Right ventricle myocardium inferior (tissue), 1 donor: ENCODE data around the gene NPPB. TPM values are rescaled to one million over a fixed set of nuclear protein-coding genes. Genes with fewer than 3 reads are reported as not detected.

Source experiments
- ATAC-seq: fragments of 200-7000 bp; cut with Tn5 transposase; one replicate; pipeline ENCODE4 v1.9.1; 2020; ENCODE audit warnings: mild to moderate bottlenecking, moderate library complexity
- DNase-seq: peaks from one replicate; pipeline ENCODE4 v3.0.0; 2021; ENCODE audit errors: missing footprints
- intact Hi-C: fragments of 100-400 bp; cut with DNase I; formaldehyde crosslinking; loops from one replicate; pipeline ENCODE4 v1.11.0; 2022
- total RNA-seq: library from RNA; stranded (reverse); fragmentation: NEBNext Ultra II Directional; extraction: Animal tissue kit (Norgen Biotek cat#: 25700); gene quantifications from one replicate; pipeline ENCODE4 v1.2.1, GENCODE V29; 2021
- donor health status: DM: no; HTN: yes; CAD: no; lungs with severe emphysema.

The NPPB gene
- total RNA-seq, 1 donor from 2014 or later, result 5.1 TPM

DNA sequence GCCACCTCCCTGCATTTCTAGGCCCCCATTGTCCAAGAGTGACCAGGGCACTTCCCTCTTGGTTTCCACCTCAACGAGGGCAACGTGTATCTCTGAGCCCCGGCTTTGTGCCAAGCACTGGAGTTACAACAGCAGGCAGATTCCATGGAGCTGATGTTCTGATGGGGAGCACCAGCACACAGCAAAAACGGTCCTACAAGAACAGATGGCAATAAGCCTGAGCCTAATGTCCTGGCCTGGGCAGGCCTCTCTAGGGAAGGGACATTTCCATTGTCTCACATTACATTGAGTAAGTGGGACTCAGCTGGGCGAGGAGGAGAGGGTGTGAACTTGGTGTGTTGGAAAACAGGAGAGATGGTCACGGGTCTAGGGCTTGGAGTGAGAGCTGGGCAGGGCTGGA lies 27.2 kb upstream of the NPPB start:
- no peak for DNase-seq
- intact Hi-C loops, result no loop called here

DNA sequence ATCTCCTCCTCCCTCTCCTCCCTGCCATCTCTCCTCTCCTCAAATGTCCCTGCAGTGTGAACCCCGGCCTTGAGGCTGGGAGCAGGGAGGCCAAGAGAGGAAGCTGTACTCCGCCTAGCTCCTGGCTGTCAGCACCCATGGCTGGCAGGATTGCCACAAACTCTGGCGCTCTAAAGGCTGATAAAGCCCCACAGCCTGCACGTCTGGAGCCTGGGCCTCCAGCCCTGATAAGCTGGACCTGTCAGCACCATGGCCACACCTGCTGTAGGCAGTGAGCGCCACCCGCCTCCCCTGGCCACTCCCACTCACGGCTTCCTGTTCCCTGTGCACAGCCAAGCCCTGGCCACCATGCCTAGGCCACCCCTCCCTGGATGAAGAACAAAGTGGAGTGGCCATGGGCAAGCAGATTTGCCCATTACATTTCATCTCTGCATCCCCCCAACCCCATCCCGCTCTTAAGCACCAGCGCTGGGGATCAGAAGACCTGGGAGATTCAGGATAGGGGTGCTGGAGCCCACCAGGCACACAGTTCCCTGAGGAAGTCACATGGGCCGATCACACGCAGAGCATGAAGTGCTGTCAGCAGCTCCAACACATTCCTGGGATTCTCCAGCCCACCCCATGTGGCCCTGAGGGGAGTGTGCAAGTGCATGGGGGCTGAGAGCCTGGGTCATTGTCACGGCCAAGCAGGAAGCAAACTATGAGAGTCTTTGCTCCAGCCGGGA lies 24.2 kb upstream of the NPPB start:
- intact Hi-C loops, result loop anchor here (1.0 to 5.0 kb wide), 2 partner anchors 9 to 91 kb away; no protein-coding TSS in a partner anchor
- ATAC-seq (peak; percentile 82), DNase-seq (peak; percentile 91)

More for the DNA sequence above, 27.2 kb upstream of the NPPB start:
- no peak for ATAC-seq

DNA sequence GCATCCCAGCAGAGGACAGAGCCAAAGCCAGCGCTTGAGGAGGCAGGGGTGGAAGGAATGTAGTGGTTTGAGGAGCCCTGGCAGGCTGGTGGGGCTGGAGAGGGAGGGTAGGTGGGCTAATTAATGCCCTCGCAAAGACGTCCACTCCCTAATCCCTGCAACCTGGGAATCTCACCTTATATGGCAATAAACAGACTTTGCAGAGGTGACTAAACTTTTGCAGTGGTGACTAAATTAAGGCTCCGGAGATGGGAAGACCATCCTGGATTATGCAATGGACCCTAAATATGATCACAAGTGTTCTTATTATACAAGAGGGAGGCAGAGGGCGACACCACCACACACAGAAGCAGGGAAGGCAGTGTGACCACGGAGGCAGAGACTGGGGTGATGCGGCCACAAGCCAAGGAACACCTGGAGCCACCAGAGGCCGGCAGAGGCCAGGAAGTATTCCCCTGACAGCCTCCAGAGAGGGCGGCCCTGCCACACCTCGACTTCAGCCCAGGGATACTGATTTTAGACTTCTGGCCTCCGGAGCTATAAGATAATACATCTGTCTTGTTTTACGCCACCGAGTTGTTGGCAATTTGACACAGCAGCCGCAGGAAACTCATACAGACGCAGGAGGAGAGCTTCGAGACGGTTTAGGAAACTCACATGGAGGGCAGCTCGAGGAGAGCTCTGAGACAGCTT lies 23.1 kb upstream of the NPPB start:
- DNase-seq (no peak), ATAC-seq (no peak)
- intact Hi-C loops, result loop anchor here (1.0 to 5.0 kb wide), 2 partner anchors 8 to 90 kb away; no protein-coding TSS in a partner anchor

DNA sequence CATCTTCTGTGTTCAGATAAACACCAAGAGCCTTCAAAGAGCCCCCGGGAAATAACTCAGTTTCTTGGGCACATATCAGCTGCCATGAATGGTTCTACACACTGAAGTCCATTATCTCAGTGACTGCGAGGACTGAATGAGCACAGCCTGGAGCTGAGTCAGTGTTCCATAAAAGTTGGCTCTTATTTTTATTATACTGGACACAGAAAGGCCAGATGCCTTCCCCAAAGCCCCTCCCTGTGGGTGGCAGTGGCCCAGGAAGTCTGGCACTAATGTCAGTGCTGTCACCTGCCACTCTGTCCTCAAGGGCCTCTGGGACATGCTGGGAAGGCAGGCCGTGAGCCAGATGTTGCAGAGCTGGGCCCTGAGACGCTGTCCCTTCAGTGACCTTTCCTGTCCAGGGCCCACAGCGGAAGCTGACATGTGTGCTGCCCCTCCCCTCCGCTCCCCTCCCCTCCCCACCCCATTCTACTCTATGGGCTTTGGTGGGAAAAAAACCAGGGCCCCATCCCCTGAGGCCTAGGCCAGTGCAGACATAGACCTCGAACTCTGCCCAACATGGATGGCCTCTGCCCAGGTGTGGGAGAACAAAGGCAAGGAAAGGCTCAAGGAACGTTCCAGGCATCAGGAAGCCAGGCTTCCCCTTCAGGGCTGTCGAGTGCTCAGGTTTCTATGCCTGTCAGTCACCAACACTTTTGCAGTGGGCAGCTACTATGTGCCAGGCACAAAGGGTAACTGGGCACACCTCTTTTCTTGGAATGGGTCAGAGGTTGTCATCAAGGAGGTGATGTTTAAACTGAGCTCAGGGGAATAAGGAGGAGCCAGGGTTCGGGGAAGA lies 22.4 kb upstream of the NPPB start:
- intact Hi-C loops, result loop anchor here (5.0 kb wide), 1 partner anchor 89 kb away; no protein-coding TSS in a partner anchor
- ATAC-seq, result peak; percentile 86
- DNase-seq, result peak; percentile 91

DNA sequence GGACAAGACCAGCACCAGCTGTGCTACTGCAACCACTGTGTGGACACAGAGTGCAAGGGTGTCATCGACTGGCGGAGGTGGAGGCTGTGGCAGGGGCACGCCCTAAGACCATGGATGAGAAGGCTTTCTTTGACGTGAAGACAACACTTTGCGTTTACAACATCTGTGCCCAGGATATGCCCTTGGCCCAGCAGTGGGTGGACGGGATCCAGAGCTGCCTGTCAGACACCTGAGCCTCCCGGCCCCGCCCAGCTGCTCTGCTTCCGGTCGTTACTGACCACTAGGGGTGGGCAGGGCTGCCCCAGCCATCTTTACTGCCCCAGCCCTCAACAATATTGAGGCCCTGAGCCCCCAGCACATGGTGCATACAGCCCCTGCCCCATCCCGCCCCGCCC lies 21.4 kb upstream of the NPPB start:
- intact Hi-C loops, result loop anchor here (5.0 kb wide), 1 partner anchor 88 kb away; no protein-coding TSS in a partner anchor
- ATAC-seq, result no peak
- no peak for DNase-seq

DNA sequence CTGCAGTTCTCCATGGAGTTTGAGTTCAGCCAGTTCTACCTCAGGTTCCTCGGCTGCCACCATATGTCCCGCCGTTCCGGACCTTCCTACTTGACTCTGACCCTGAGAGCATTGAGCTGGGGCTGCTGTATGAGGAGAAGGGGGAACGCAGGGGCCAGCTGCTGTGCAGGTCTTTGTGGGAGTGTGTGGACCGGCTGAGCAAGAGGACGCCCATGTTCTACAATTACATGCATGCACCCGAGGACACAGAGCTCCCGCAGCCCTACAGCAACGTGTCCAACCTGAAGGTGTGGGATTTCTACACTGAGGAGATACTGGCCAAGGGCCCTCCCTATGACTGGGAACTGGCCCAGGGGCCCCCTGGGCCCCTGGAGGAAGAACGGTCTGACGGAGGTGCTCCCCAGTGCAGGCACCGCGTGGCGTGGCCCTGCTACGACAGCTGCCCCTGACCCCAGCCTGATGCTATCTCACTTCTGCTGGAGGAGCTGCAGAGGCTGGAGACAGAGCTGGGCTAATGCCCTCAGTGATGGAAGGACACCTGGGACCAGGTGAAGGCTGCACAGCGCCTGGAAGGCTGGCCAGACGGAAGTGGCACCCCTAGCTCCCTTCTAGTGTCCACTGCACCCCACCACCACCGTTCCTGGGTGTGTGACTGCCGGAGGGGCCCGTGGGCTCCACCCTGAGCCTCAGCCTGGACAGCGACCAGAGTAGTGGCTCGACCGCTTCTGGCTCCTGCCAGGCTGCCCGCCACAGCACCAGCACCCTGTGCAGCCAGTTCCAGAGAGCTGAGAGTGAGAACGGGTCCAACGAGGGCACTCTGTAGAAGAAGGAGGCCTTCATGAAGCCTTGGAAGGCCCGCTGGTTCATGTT lies 20.8 kb upstream of the NPPB start:
- DNase-seq (no peak), ATAC-seq (no peak)
- intact Hi-C loops, result loop anchor here (5.0 kb wide), 1 partner anchor 87 kb away; no protein-coding TSS in a partner anchor

DNA sequence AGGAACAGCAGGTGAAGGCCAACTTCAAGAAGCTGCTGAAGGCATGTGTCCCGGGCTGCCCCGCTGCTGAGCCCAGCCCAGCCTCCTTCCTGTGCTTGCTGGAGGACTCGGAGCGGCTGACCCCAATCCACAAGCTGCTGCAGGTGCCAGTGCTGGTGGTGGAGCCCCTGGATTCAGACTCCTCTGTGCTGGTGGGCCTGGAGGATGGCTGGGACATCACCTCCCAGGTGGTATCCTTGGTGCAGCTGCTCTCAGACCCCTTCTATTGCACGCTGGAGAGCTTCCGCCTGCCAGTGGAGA lies 20.1 kb upstream of the NPPB start:
- intact Hi-C loops, result no loop called here
- no peak for DNase-seq
- no peak for ATAC-seq

DNA sequence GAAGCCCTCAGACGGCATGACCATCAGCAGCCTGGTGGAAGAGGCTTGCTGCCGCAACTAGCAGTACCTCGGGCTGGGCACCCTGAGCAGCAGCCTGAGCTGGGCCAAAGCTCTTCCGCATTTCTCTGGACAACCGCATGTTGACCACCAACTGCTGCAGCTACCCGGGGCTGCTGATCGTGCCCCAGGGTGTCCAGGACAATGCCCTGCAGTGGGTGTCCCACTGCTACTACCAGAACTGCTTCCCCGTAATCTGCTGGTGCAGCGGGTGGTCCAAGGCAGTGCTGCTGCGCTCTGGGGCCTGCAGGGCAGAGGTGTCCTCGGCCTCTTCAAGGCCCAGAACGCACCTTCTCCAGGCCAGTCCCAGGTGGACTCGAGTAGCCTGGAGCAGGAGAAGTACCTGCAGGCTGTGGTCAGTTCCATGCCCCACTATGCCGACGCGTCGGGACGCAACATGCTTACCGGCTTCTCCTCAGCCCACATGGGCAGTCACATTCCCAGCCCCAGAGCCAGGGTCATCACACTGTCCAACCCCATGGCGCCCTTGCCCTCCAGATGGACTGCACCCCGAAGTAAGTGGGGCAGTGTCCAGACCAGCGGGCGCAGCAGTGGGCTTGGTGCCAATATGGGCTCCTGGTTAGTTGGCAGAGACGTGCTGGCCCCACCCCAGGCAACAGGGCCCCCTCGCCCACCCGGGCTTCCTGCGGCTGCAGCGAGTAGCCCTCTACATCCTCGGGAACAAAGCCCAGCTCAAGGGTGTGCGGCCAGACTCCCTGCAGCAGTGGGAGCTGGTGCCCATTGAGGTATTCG lies 19.5 kb upstream of the NPPB start:
- intact Hi-C loops, result no loop called here
- DNase-seq (no peak), ATAC-seq (no peak)

DNA sequence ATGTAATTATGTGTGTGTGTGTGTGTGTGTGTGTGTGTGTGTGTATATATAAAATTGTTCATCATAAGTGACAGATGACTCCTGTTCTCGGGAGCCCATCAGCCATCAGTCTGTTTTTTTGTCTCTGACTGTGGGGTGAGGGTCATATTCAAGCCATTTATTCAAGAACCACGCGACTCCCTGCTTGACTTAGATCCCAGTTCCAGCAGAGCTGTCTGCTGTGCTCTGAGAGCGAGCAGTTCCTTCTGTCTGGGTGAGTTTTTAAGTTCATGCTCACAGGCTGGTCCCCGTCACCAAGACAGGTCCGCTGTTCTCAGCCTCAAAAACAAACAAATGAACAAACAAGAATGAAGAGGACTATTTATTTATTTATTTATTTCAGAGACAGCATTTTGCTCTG lies 18.3 kb upstream of the NPPB start:
- DNase-seq, result no peak
- intact Hi-C loops, result no loop called here
- ATAC-seq, result no peak

DNA sequence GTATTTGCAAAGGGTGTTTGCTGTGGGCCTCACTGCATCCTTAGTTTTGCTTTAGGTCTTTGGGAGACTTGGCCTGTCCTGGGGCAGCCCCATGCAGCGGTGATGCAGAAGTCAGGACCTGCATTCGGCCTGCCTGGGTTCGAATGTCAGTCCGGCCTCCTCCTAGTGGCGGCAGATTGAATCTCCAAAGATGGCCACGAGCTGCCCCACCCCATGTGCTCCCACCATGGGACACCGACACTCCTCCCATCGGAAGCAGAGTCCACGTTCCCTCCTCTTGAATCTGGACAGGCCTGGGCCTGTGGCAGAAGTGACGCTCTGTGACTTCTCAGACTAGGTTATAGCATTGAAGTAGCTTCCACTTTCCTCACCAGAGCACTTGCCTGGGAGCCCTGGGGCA lies 16.3 kb upstream of the NPPB start:
- ATAC-seq (no peak), DNase-seq (no peak)
- intact Hi-C loops, result no loop called here

DNA sequence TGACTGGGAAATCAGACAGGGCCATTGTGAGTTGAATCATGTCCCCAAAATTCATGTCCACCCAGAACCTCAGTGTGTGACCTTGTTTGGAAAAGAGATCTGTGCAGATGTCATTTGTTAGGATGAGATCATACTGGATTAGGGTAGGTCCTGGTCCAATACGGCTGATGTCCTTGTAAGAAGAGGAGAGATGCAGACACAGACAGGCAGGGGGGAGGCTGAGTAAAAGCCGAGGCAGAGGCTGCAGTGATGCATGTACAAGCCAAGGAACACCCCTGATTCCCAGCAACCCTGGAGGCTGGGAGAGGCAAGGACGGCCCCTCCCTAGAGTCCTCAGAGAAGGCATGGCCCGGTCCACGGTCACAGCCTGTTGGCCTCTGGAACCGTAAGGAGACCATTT lies 15.9 kb upstream of the NPPB start:
- DNase-seq, result no peak
- intact Hi-C loops, result loop anchor here (1.0 kb wide), 1 partner anchor 8 kb away; no protein-coding TSS in a partner anchor
- peak; percentile 16 for ATAC-seq

DNA sequence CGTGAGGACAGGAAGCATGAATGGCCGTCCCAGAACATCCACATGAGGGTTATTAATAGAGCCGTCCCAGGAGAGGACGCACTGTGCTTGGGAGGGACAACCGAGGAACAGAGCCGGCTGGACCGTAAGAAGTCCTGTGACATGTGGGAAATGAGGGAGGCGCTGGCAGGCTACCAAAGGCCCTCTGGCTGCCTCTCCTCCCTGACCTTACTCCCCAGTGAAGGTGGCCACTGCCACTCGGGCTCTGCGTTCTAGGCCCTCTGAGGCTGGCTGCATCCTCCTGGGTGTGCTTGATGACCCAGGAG lies 15.5 kb upstream of the NPPB start:
- peak; percentile 97 for ATAC-seq
- intact Hi-C loops, result loop anchor here (1.0 kb wide), 1 partner anchor 8 kb away; no protein-coding TSS in a partner anchor
- DNase-seq, result peak; percentile 88

DNA sequence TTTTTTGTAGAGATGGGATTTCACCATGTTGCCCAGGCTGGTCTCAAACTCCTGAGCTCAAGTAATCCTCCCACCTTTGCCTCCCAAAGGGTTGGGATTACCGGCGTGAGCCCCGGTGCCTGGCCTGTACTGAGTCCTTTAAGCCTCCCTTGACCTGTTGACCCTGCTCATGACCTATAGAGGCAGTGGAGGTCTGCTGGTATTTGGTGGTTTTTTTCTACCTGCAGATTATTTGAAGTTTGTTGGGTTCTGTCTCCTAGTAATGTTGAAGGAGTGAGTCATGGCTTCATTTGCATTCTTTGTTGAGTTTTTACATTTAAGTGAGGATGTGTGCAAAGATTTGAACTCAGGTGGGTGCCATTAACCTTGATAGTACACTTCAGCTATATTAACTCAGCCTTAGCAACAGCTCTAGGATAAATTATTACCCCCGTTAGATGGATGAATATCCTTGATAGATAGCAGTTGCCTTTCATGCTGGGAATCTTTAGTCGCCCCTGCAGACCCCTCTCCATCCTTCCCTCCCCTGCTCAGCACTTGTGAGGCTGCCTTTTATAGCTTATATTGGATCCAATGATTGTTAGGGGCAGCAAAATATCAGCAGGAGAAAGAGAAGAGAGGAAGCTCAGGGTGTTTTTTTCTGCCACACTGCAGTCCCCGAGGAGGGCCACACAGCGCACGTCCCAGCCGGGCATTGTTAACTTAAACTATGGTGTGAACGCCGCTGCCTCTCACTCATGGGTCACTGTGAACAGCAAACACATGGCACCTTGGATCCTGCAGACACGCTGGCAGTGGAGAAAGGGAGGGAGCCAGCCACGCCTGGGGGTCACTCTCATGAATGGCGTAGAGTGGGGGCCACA lies 14.9 kb upstream of the NPPB start:
- no peak for DNase-seq
- intact Hi-C loops, result loop anchor here (1.0 kb wide), 1 partner anchor 9 kb away; no protein-coding TSS in a partner anchor
- ATAC-seq, result no peak

DNA sequence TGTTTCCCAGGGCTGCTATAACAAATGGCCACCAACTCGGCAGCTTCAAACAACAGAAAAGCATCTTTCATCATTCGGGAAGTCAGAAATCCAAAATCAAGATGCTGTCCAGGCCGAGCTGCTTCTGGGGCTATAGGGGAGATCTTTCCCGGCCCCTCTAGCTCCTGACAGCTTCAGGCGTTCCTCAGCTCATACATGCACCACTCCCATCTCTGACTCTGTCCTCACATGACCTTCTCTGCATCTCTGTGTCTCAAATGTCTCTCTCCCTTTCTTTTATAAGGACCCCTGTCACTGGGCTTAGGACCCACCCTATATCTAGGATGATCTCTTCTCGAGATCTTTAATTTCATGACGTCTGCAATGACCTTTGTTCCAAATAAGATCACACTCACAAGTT lies 13.8 kb upstream of the NPPB start:
- intact Hi-C loops, result no loop called here
- ATAC-seq (no peak), DNase-seq (no peak)

DNA sequence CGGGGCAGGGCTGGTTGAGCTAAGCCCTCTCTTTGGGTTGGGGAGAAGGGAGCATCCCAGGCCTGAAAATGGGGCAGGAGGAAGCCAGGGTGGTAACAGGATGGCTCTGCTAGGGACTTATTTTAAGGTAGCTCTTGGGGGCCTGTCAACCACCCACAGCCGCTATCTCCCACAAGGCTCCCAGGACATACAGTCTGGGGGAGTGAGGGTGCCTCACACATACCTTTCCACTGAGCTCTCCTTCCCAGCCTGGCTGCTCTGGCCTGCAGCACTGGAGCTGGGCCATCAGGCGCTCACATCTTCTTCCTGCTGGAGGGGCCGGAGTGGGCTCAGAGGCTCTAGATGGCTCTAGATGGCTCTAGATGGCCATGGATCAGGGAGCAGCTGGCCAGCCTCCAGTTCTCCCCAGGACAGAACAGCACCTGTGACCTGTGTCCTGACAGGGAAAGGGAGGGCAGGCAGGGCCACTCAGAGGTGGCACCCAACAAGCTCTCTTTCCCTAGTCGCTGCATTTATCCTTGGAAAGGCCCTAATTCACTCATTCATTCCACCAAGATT lies 11.0 kb upstream of the NPPB start:
- intact Hi-C loops, result loop anchor here (2.0 kb wide), 1 partner anchor 23 kb away; no protein-coding TSS in a partner anchor
- ATAC-seq, result no peak
- no peak for DNase-seq

DNA sequence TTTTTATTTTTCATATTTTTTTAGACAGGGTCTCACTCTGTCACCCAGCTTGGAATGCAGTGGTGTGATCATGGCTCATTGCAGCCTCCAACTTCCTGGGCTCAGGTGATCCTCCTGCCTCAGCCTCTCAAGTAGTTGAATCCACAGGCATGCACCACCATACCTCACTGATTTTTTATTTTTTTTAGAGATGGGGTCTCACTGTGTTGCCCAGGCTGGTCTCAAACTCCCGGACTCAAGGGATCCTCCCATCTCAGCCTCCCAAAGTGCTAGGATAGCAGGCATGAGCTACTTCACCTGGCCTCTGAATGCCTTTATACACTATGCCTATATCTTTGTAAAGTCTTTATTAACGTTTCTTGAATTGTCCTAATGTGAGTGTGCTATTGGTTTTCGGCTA lies 10.4 kb upstream of the NPPB start:
- DNase-seq, result no peak
- ATAC-seq, result no peak
- intact Hi-C loops, result loop anchor here (2.0 kb wide), 1 partner anchor 24 kb away; no protein-coding TSS in a partner anchor
